IMR-90 (cell line): ENCODE measurements around the gene SYDE2. TPM values are rescaled to one million over a fixed set of nuclear protein-coding genes. Genes with fewer than 3 reads are reported as not detected.

Experiments
- ATAC-seq: fragments of 200-7000 bp; cut with Tn5 transposase; 2 replicates; pipeline ENCODE4 v1.9.1; 2020; ENCODE audit warnings: low read depth, mild to moderate bottlenecking, moderate library complexity
- BruUV-seq: library from RNA; stranded (reverse); fragments of 400-500 nt; replicated peaks from 2 replicates; lab custom pipeline; 2021; lab: Mats Ljungman, UMichigan
- CTCF ChIA-PET: fragments of 300-600 bp; formaldehyde crosslinking; extraction: SDS; loops from one replicate; lab custom pipeline; 2021; ENCODE audit warnings: antibody characterized with exemption; lab: Yijun Ruan, JAX
- POLR2A ChIA-PET: fragments of 300-600 bp; sonication (Branson Sonifier 250); formaldehyde crosslinking; loops from one replicate; lab custom pipeline; 2022; ENCODE audit warnings: antibody characterized with exemption; ENCODE audit not compliant: unreplicated experiment; lab: Charles Lee
- DNase-seq: peaks from one replicate; pipeline ENCODE4 v3.0.0; 2013
- H2AFZ ChIP-seq: replicated peaks from 2 replicates; pipeline ENCODE3; 2013; ENCODE audit warnings: low read length, mild to moderate bottlenecking; ENCODE audit not compliant: poor library complexity
- H2AK5ac ChIP-seq: 2 replicates; pipeline ENCODE4 v1.6.1; 2013; ENCODE audit warnings: low read depth, low read length, inconsistent platforms
- H2AK9ac ChIP-seq: replicated peaks from 2 replicates; pipeline ENCODE3; 2013; ENCODE audit warnings: mild to moderate bottlenecking, low read depth, low read length, moderate library complexity; ENCODE audit not compliant: poor library complexity
- H2BK120ac ChIP-seq: 2 replicates; pipeline ENCODE4 v1.6.1; 2013; ENCODE audit warnings: low read depth, low read length, inconsistent platforms
- H2BK15ac ChIP-seq: 3 replicates; pipeline ENCODE4 v1.6.1; 2013; ENCODE audit warnings: low read depth, low read length, inconsistent platforms
- H2BK20ac ChIP-seq: 2 replicates; pipeline ENCODE4 v1.6.1; 2013; ENCODE audit warnings: low read depth, mild to moderate bottlenecking, inconsistent platforms, low read length, moderate library complexity
- H2BK5ac ChIP-seq: 2 replicates; pipeline ENCODE4 v1.6.1; 2013; ENCODE audit warnings: mild to moderate bottlenecking, low read depth, low read length, inconsistent platforms; ENCODE audit not compliant: poor library complexity, severe bottlenecking
- H3K14ac ChIP-seq: replicated peaks from 2 replicates; pipeline ENCODE4 v1.6.1; 2013; ENCODE audit warnings: low read depth, low read length, inconsistent platforms
- H3K18ac ChIP-seq: 2 replicates; pipeline ENCODE4 v1.6.1; 2013; ENCODE audit warnings: low read depth, low read length, control low read depth
- H3K23ac ChIP-seq: 2 replicates; pipeline ENCODE4 v1.6.1; 2013; ENCODE audit warnings: low read depth, low read length, inconsistent platforms
- H3K27ac ChIP-seq: 2 replicates; pipeline ENCODE4 v1.5.1; 2013; ENCODE audit warnings: mild to moderate bottlenecking, control low read depth, low read length; ENCODE audit not compliant: insufficient read depth
- H3K27me3 ChIP-seq: 2 replicates; pipeline ENCODE4 v1.6.1; 2013; ENCODE audit warnings: low read length; ENCODE audit not compliant: control insufficient read depth, insufficient read depth
- H3K36me3 ChIP-seq: 2 replicates; pipeline ENCODE4 v1.6.1; 2013; ENCODE audit warnings: low read length, mixed read lengths; ENCODE audit not compliant: control insufficient read depth, insufficient read depth
- H3K4ac ChIP-seq: 2 replicates; pipeline ENCODE4 v1.6.1; 2013; ENCODE audit warnings: low read depth, low read length, inconsistent platforms
- H3K4me1 ChIP-seq: 2 replicates; pipeline ENCODE4 v1.6.1; 2013; ENCODE audit warnings: low read length, mixed read lengths; ENCODE audit not compliant: control insufficient read depth, insufficient read depth
- H3K4me2 ChIP-seq: 2 replicates; pipeline ENCODE4 v1.6.1; 2013; ENCODE audit warnings: low read depth, mild to moderate bottlenecking, control low read depth, low read length, moderate library complexity
- H3K4me3 ChIP-seq: 2 replicates; pipeline ENCODE4 v1.5.1; 2013; ENCODE audit warnings: low read depth, mild to moderate bottlenecking, control low read depth, low read length, moderate library complexity; ENCODE audit not compliant: insufficient read depth
- H3K56ac ChIP-seq: 2 replicates; pipeline ENCODE4 v1.6.1; 2013; ENCODE audit warnings: low read length, inconsistent platforms; ENCODE audit not compliant: insufficient read depth; ENCODE audit errors: extremely low read depth
- H3K79me1 ChIP-seq, 2 experiments: 2 replicates each; pipeline ENCODE4 v1.6.1; 2013; ENCODE audit warnings: low read length in 2 of 2, inconsistent platforms in 1 of 2, low read depth in 1 of 2
- H3K9ac ChIP-seq: 2 replicates; pipeline ENCODE4 v1.6.1; 2013; ENCODE audit warnings: low read depth, low read length, control low read depth
- H3K9me1 ChIP-seq: 2 replicates; pipeline ENCODE4 v1.6.1; 2013; ENCODE audit warnings: low read length, inconsistent platforms; ENCODE audit not compliant: insufficient read depth
- H3K9me3 ChIP-seq: 2 replicates; pipeline ENCODE4 v1.6.1; 2013; ENCODE audit warnings: low read length; ENCODE audit not compliant: control insufficient read depth, insufficient read depth
- H4K20me1 ChIP-seq: 2 replicates; pipeline ENCODE4 v1.6.1; 2013; ENCODE audit warnings: low read length, inconsistent platforms; ENCODE audit not compliant: insufficient read depth
- H4K5ac ChIP-seq: 2 replicates; pipeline ENCODE4 v1.6.1; 2013; ENCODE audit warnings: mild to moderate bottlenecking, low read depth, low read length, control low read depth
- H4K8ac ChIP-seq, 2 experiments: 2 replicates each; pipeline ENCODE4 v1.6.1; 2013; ENCODE audit warnings: low read depth in 2 of 2, low read length in 2 of 2, control low read depth in 1 of 2, inconsistent platforms in 1 of 2
- H4K91ac ChIP-seq: 2 replicates; pipeline ENCODE4 v1.6.1; 2013; ENCODE audit warnings: low read depth, low read length, inconsistent platforms; ENCODE audit not compliant: insufficient read depth
- CTCF ChIP-seq: conservative IDR thresholded peaks from 2 replicates; pipeline ENCODE4 v1.5.1; 2012; ENCODE audit warnings: mild to moderate bottlenecking, low read depth, low read length, improper control_type of control experiment
- ELK1 ChIP-seq: fragments of 150-350 bp; IDR thresholded peaks from 2 replicates; pipeline ENCODE4 v1.6.1; 2016; ENCODE audit warnings: low read depth, mild to moderate bottlenecking, low read length, moderate library complexity, borderline replicate concordance
- NFE2L2 ChIP-seq: fragments of 150-350 bp; IDR thresholded peaks from 2 replicates; pipeline ENCODE4 v1.6.1; 2016; ENCODE audit warnings: low read depth, mild to moderate bottlenecking, low read length
- POLR2A ChIP-seq: IDR thresholded peaks from 2 replicates; pipeline ENCODE4 v1.6.1; 2012; ENCODE audit warnings: mild to moderate bottlenecking, low read depth, low read length
- RAD21 ChIP-seq: IDR thresholded peaks from 2 replicates; pipeline ENCODE4 v1.6.1; 2012; ENCODE audit warnings: low read length, improper control_type of control experiment
- RCOR1 ChIP-seq: IDR thresholded peaks from 2 replicates; pipeline ENCODE4 v1.6.1; 2012; ENCODE audit warnings: mild to moderate bottlenecking, low read length, improper control_type of control experiment; ENCODE audit not compliant: insufficient replicate concordance
- RFX5 ChIP-seq: IDR thresholded peaks from 2 replicates; pipeline ENCODE4 v1.8.0; 2012; ENCODE audit warnings: low read depth, mild to moderate bottlenecking, low read length, moderate library complexity
- SMC3 ChIP-seq: fragments of 150-350 bp; IDR thresholded peaks from 2 replicates; pipeline ENCODE4 v1.6.1; 2016; ENCODE audit warnings: low read depth, mild to moderate bottlenecking, antibody characterized with exemption, low read length, moderate library complexity
- WGBS, 2 experiments: methylation state at CpG; one replicate each; pipeline versions ENCODE4 v1.1.5 to v1.1.7; 2013; ENCODE audit warnings: missing lambda C conversion rate in 2 of 2; ENCODE audit not compliant: insufficient read length in 1 of 2; ENCODE audit errors: extremely low coverage in 2 of 2; 5-methylcytosine and 5-hydroxymethylcytosine counted together
- dilution Hi-C: fragments of 300-500 bp; cut with HindIII; formaldehyde crosslinking; loops from one replicate; pipeline ENCODE4 v1.14.3; 2018; ENCODE audit warnings: low sequenced_read_pairs; ENCODE audit not compliant: unreplicated experiment
- in situ Hi-C: fragments of 300-500 bp; cut with MboI; formaldehyde crosslinking; loops from 3 replicates; pipeline ENCODE4 v1.14.3; 2019; ENCODE audit warnings: low sequenced_read_pairs, inconsistent platforms, mixed read lengths
- intact Hi-C: fragments of 100-400 bp; cut with micrococcal nuclease; formaldehyde crosslinking; loops from 2 replicates; pipeline ENCODE4 v1.10.0; 2022
- polyA plus RNA-seq, 3 experiments: library from polyadenylated mRNA; depleted of rRNA; stranded (reverse); fragments of >200 nt; gene quantifications; 2 replicates each; pipeline ENCODE4 v1.2.3, GENCODE V29; 2012; ENCODE audit warnings: low replicate concordance in 1 of 3
- total RNA-seq: library from RNA; depleted of rRNA; stranded (reverse); fragments of >200 nt; gene quantifications from 2 replicates; pipeline ENCODE4 v1.2.3, GENCODE V29; 2012

The SYDE2 gene
- total and polyA plus RNA-seq, 2 of the 4 experiments (the other 2 are of a cell fraction), result 1.8 to 10.0 TPM

GRCh38 chr1:85230305-85230977, 29.6 kb upstream of the SYDE2 start:
- no peak overlapping the region for H3K4me3 ChIP-seq
- H2AK5ac ChIP-seq, result no peak overlapping the region
- BruUV-seq, result no TSS peak
- ChIA-PET POLR2A (no interaction called here), CTCF (interaction anchor here (0.7 to 1.8 kb wide), 3 partner anchors 10 to 122 kb away, joined by 3 to 5 read pairs (median 4); no protein-coding TSS in a partner anchor)
- in situ Hi-C loops, result no loop called here
- H3K56ac ChIP-seq, result no peak overlapping the region
- 85% methylated on average over 7 of the region's 8 CpGs; no CpG with 5 or more reads in 1 of the 2 experiments for WGBS, 2 experiments
- ATAC-seq (no peak), DNase-seq (no peak)
- H2BK5ac ChIP-seq, result no peak overlapping the region
- H3K27ac ChIP-seq, result no peak overlapping the region
- no peak overlapping the region for H2BK120ac ChIP-seq
- H3K9me1 ChIP-seq, result no peaks in the 10 kb centered on the region
- H3K27me3 ChIP-seq, result no peaks in the 10 kb centered on the region
- intact Hi-C loops, result no loop called here
- H3K18ac ChIP-seq, result no peak overlapping the region
- no peak overlapping the region for H2AFZ ChIP-seq
- dilution Hi-C loops, result no loop called here
- no peak overlapping the region for H4K91ac ChIP-seq
- no peaks in the 10 kb centered on the region for H4K20me1 ChIP-seq
- no peak overlapping the region for H2AK9ac ChIP-seq
- TF ChIP-seq SMC3 (no peak), RFX5 (no peak), RAD21 (no peak), ELK1 (no peak), POLR2A (no peak), CTCF (0 out of 2 replicates have a peak, but pooled peaks have one; percentile 18), RCOR1 (no peak), NFE2L2 (no peak)
- no peak overlapping the region for H3K23ac ChIP-seq
- no peak overlapping the region for H3K4ac ChIP-seq
- no peak overlapping the region for H2BK20ac ChIP-seq
- no peaks in the 10 kb centered on the region for H3K9me3 ChIP-seq
- H3K4me1 ChIP-seq, result peaks cover 3% of the 10 kb centered on the region
- no peak overlapping the region for H3K9ac ChIP-seq
- H4K5ac ChIP-seq, result no peak overlapping the region
- H2BK15ac ChIP-seq, result no peak overlapping the region
- no peak overlapping the region for H3K4me2 ChIP-seq
- H4K8ac ChIP-seq, result no peak overlapping the region
- no peaks in the 10 kb centered on the region for H3K36me3 ChIP-seq
- H3K79me1 ChIP-seq, result no peaks in the 10 kb centered on the region
- no peak overlapping the region for H3K14ac ChIP-seq
